Duodenal mucosa (tissue), 2 donors: ENCODE data around the gene POLR3C.
"Not testable (repeated sequence)": the region's sequence is repeated elsewhere in the genome, so short reads cannot be mapped to it uniquely, and the experiment has no call there.

Experiments used
- H3K27ac ChIP-seq: one replicate; pipeline ENCODE4 v1.7.0; 2013; ENCODE audit warnings: low read depth, low read length
- H3K27me3 ChIP-seq, 2 donors: one replicate each; pipeline ENCODE4 v1.7.0; 2013; ENCODE audit warnings: low read length in 2 of 2, control low read depth in 1 of 2; ENCODE audit not compliant: insufficient read depth in 2 of 2, control insufficient read depth in 1 of 2
- H3K36me3 ChIP-seq, 2 donors: one replicate each; pipeline ENCODE4 v1.7.0; 2013; ENCODE audit warnings: low read length in 2 of 2, control low read depth in 1 of 2; ENCODE audit not compliant: insufficient read depth in 2 of 2, control insufficient read depth in 1 of 2
- H3K4me1 ChIP-seq, 2 donors: one replicate each; pipeline ENCODE4 v1.7.0; 2013; ENCODE audit warnings: low read length in 2 of 2, control low read depth in 1 of 2; ENCODE audit not compliant: insufficient read depth in 2 of 2, control insufficient read depth in 1 of 2
- H3K4me3 ChIP-seq, 2 donors: one replicate each; pipeline ENCODE4 v1.7.0; 2013; ENCODE audit warnings: low read length in 2 of 2, low read depth in 1 of 2
- H3K9ac ChIP-seq, 2 donors: one replicate each; pipeline ENCODE4 v1.7.0; 2013; ENCODE audit warnings: low read length in 2 of 2, low read depth in 1 of 2
- H3K9me3 ChIP-seq, 2 donors: one replicate each; pipeline ENCODE4 v1.7.0; 2013; ENCODE audit warnings: low read length in 2 of 2, control low read depth in 1 of 2; ENCODE audit not compliant: control insufficient read depth in 1 of 2

Gene POLR3C

GRCh38 chr1:145822779-145823331, 1.1 kb upstream of the POLR3C start:
- Histone ChIP-seq H3K4me1 (peaks cover 8 to 12% of the 10 kb centered on the region in 2 donors), H3K36me3 (peaks cover 14 to 17% of the 10 kb centered on the region in 2 donors)
- H3K9ac ChIP-seq, H3K27ac ChIP-seq, H3K9me3 ChIP-seq, H3K27me3 ChIP-seq, H3K4me3 ChIP-seq: not testable (repeated sequence)

GRCh38 chr1:145824499-145824842, 471 bp downstream of the POLR3C start:
- peak overlapping the region; percentile 89 for H3K27ac ChIP-seq
- H3K4me1 ChIP-seq: peaks cover 8 to 12% of the 10 kb centered on the region in 2 donors
- H3K27me3 ChIP-seq: no peaks in the 10 kb centered on the region
- H3K9ac ChIP-seq: peak overlapping the region; percentile 88 to 95
- H3K4me3 ChIP-seq: peak overlapping the region; percentile 100
- no peaks in the 10 kb centered on the region for H3K9me3 ChIP-seq
- peaks cover 30 to 33% of the 10 kb centered on the region in 2 donors for H3K36me3 ChIP-seq

- Histone ChIP-seq H3K9ac (no peak overlapping the region), H3K36me3 (peaks cover 32 to 49% of the 10 kb centered on the region in 2 donors), H3K27me3 (no peaks in the 10 kb centered on the region), H3K27ac (no peak overlapping the region), H3K9me3 (no peaks in the 10 kb centered on the region), H3K4me3 (no peak overlapping the region), H3K4me1 (peaks cover 8 to 12% of the 10 kb centered on the region in 2 donors)
These were observed 2.0 kb downstream of the POLR3C start for GRCh38 chr1:145826030-145826429.

GRCh38 chr1:145827966-145828365, 4.0 kb downstream of the POLR3C start:
- H3K4me1 ChIP-seq: peaks cover 8 to 12% of the 10 kb centered on the region in 2 donors
- no peaks in the 10 kb centered on the region for H3K27me3 ChIP-seq
- no peaks in the 10 kb centered on the region for H3K9me3 ChIP-seq
- H3K9ac ChIP-seq: no peak overlapping the region
- H3K36me3 ChIP-seq: peaks cover 32 to 67% of the 10 kb centered on the region in 2 donors
- no peak overlapping the region for H3K27ac ChIP-seq
- H3K4me3 ChIP-seq: no peak overlapping the region

- Histone ChIP-seq H3K9me3 (no peaks in the 10 kb centered on the region), H3K36me3 (peaks cover 37 to 72% of the 10 kb centered on the region in 2 donors), H3K9ac (no peak overlapping the region), H3K4me1 (peaks cover 8 to 12% of the 10 kb centered on the region in 2 donors), H3K27me3 (no peaks in the 10 kb centered on the region), H3K27ac (no peak overlapping the region), H3K4me3 (no peak overlapping the region)
These were observed 4.5 kb downstream of the POLR3C start for GRCh38 chr1:145828367-145829026.

- not testable (repeated sequence) for H3K9ac ChIP-seq, H3K27me3 ChIP-seq, H3K4me3 ChIP-seq, H3K4me1 ChIP-seq, H3K27ac ChIP-seq, H3K9me3 ChIP-seq
- peaks cover 42 to 95% of the 10 kb centered on the region in 2 donors for H3K36me3 ChIP-seq
These were observed 6.8 kb downstream of the POLR3C start for GRCh38 chr1:145830810-145831209.

GRCh38 chr1:145837656-145838055, 13.7 kb downstream of the POLR3C start:
- Histone ChIP-seq H3K4me1 (no peaks in the 10 kb centered on the region), H3K9ac (no peak overlapping the region), H3K27ac (no peak overlapping the region), H3K4me3 (no peak overlapping the region), H3K9me3 (no peaks in the 10 kb centered on the region), H3K27me3 (no peaks in the 10 kb centered on the region), H3K36me3 (peaks cover 47 to 93% of the 10 kb centered on the region in 2 donors)

- Histone ChIP-seq H3K36me3 (peaks cover 24 to 52% of the 10 kb centered on the region in 2 donors), H3K9ac (no peak overlapping the region), H3K4me1 (peaks cover 4 to 15% of the 10 kb centered on the region in 2 donors), H3K9me3 (no peaks in the 10 kb centered on the region), H3K4me3 (no peak overlapping the region), H3K27me3 (no peaks in the 10 kb centered on the region), H3K27ac (no peak overlapping the region)
These were observed 19.0 kb downstream of the POLR3C start for GRCh38 chr1:145843031-145843430.

- Histone ChIP-seq H3K27me3 (no peaks in the 10 kb centered on the region), H3K36me3 (peaks cover 21 to 52% of the 10 kb centered on the region in 2 donors), H3K9ac (peak overlapping the region; percentile 51 to 67), H3K9me3 (no peaks in the 10 kb centered on the region), H3K4me1 (peaks cover 4 to 15% of the 10 kb centered on the region in 2 donors), H3K27ac (no peak overlapping the region), H3K4me3 (peak overlapping the region; percentile 73 to 76)
These were observed 21.1 kb downstream of the POLR3C start for GRCh38 chr1:145845144-145845513.

GRCh38 chr1:145845514-145846161, 21.6 kb downstream of the POLR3C start, which contains the start of gene NUDT17:
Gene NUDT17, plus strand, starts transcription at chr1:145845630. Its CDS starts 11 bp downstream, at chr1:145845641.
- Histone ChIP-seq H3K27me3 (no peaks in the 10 kb centered on the region), H3K4me3 (peak within 1 kb of the TSS; percentile 73 to 76), H3K27ac (no peak within 1 kb of the TSS), H3K4me1 (peaks cover 4 to 15% of the 10 kb centered on the region in 2 donors), H3K36me3 (peaks cover 21 to 53% of the 10 kb centered on the region in 2 donors), H3K9ac (peak within 1 kb of the TSS; percentile 67 to 85), H3K9me3 (no peaks in the 10 kb centered on the region)
